Spinal cord (tissue), 10 donors: Measurements from ENCODE around the gene FREM1. TPM values are rescaled to one million over a fixed set of nuclear protein-coding genes. Genes with fewer than 3 reads are reported as not detected.
"Not testable (repeated sequence)": the region's sequence is repeated elsewhere in the genome, so short reads cannot be mapped to it uniquely, and the experiment has no call there.

ENCODE experiments used
- DNase-seq, 6 donors: peaks; one replicate each; pipeline versions ENCODE4 v3.0.0 to v3.0.0-alpha.2; 2013 to 2015; ENCODE audit warnings: low spot score in 6 of 6, low read depth in 4 of 6
- H3K27ac ChIP-seq: one replicate; pipeline ENCODE4 v1.5.1; 2013; ENCODE audit warnings: low read depth, low read length, control low read depth
- H3K27me3 ChIP-seq: one replicate; pipeline ENCODE4 v1.6.1; 2013; ENCODE audit warnings: low read length; ENCODE audit not compliant: control insufficient read depth, insufficient read depth
- H3K36me3 ChIP-seq: one replicate; pipeline ENCODE4 v1.6.1; 2013; ENCODE audit warnings: low read length; ENCODE audit not compliant: control insufficient read depth, insufficient read depth
- H3K4me1 ChIP-seq: one replicate; pipeline ENCODE4 v1.6.1; 2013; ENCODE audit warnings: low read length; ENCODE audit not compliant: control insufficient read depth, insufficient read depth
- H3K4me3 ChIP-seq: one replicate; pipeline ENCODE4 v1.5.1; 2013; ENCODE audit warnings: low read depth, low read length, control low read depth
- H3K9me3 ChIP-seq: one replicate; pipeline ENCODE4 v1.6.1; 2013; ENCODE audit warnings: low read length; ENCODE audit not compliant: control insufficient read depth, insufficient read depth
- WGBS: methylation state at CpG from one replicate; pipeline ENCODE4 v1.1.5; 2013; ENCODE audit warnings: missing lambda C conversion rate; ENCODE audit not compliant: insufficient coverage; 5-methylcytosine and 5-hydroxymethylcytosine counted together
- polyA plus RNA-seq, 2 donors: library from polyadenylated mRNA; unstranded; fragments of 120-200 nt; gene quantifications; one replicate each; pipeline ENCODE4 v1.2.1, GENCODE V29; 2013; ENCODE audit not compliant: insufficient read length in 2 of 2
- total RNA-seq, 2 donors: library from RNA; depleted of rRNA in 1 of 2; stranded (reverse); fragments of 120-200 nt in 1 of 2; fragments of >200 nt in 1 of 2; gene quantifications; one replicate each; pipeline versions ENCODE4 v1.2.3 to v1.2.4, GENCODE V29; 2013 to 2014
- donor health status: healthy.

The FREM1 gene
- total and polyA plus RNA-seq, 4 donors = 20.8 to 41.5 (median 35.6) TPM

DNA sequence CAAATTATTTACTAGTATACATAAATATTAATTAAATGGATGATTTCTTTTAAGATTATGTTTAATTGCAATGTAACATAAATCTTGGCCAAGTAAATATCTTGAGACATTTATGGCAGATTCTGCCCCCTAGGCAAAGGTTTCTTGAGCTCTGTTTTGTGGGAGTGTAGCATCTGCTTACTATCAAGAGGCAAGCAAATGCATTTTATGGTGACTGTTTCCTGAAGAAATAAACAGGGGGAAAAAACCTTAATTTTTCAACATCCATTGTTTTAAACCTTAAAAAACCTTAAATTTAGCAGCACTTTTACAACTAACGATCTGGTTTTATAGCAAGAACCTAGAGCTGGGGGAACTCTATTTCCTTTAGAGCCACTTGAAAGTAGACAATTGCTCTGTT is 25.7 kb upstream of the FREM1 start:
- no peaks in the 10 kb centered on the region for H3K9me3 ChIP-seq
- peak in 2 of 6 donors; percentile 35 to 52 for DNase-seq
- H3K27ac ChIP-seq = peak overlapping the region; percentile 38
- H3K36me3 ChIP-seq = no peaks in the 10 kb centered on the region
- H3K4me1 ChIP-seq = peaks cover 3% of the 10 kb centered on the region
- no CpG with 5 or more reads among the region's 1 CpG for WGBS
- no peaks in the 10 kb centered on the region for H3K27me3 ChIP-seq
- no peak overlapping the region for H3K4me3 ChIP-seq

DNA sequence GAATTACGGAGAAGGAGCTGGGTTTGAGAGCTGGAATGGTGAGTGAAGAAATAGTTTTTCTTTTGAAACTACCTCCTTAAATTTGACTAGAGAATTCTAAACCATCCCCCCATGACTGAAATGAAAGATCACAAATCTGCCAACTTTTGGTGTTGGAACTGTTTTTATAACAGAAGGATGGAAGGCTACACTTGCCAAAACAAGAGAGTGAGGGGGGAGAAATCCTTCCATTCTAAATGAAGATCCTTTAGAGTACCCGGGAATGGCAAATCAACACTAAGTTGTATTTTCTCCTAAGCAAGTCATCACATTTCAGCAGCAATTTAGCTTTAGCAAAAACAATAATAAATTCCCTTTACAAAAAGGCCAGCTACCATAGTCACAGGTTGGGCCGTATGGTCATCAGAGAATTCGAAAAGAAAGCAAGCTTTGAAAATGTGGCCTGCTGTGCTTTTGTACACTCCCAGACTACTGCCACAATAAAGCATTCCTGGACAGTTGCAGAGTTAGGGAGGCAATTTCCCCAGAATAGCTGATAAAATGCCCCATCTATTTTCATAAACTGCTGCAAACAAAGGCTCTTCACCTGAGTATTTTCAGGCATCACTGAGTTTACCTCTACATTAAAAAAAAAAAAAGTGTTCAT is 25.0 kb upstream of the FREM1 start:
- Histone ChIP-seq H3K4me1 (peaks cover 3% of the 10 kb centered on the region), H3K9me3 (no peaks in the 10 kb centered on the region), H3K27ac (peak overlapping the region; percentile 69), H3K36me3 (no peaks in the 10 kb centered on the region), H3K4me3 (no peak overlapping the region), H3K27me3 (no peaks in the 10 kb centered on the region)
- WGBS = 40% methylated on average over 1 of the region's 4 CpGs
- DNase-seq = peak in 3 of 6 donors; percentile 24 to 94 (median 69)

- Histone ChIP-seq H3K27ac (no peak overlapping the region), H3K4me3 (no peak overlapping the region), H3K9me3 (no peaks in the 10 kb centered on the region), H3K4me1 (no peaks in the 10 kb centered on the region), H3K36me3 (no peaks in the 10 kb centered on the region), H3K27me3 (no peaks in the 10 kb centered on the region)
- no peak for DNase-seq
- no CpG with 5 or more reads among the region's 2 CpGs for WGBS
Observed at GRCh38 chr9:14932641-14933040, 22.4 kb upstream of the FREM1 start.

- DNase-seq = no peak
- no peaks in the 10 kb centered on the region for H3K27me3 ChIP-seq
- H3K27ac ChIP-seq = no peak overlapping the region
- no peaks in the 10 kb centered on the region for H3K9me3 ChIP-seq
- no peaks in the 10 kb centered on the region for H3K36me3 ChIP-seq
- no peaks in the 10 kb centered on the region for H3K4me1 ChIP-seq
- H3K4me3 ChIP-seq = no peak overlapping the region
Observed at GRCh38 chr9:14932231-14932630, 22.0 kb upstream of the FREM1 start.

DNA sequence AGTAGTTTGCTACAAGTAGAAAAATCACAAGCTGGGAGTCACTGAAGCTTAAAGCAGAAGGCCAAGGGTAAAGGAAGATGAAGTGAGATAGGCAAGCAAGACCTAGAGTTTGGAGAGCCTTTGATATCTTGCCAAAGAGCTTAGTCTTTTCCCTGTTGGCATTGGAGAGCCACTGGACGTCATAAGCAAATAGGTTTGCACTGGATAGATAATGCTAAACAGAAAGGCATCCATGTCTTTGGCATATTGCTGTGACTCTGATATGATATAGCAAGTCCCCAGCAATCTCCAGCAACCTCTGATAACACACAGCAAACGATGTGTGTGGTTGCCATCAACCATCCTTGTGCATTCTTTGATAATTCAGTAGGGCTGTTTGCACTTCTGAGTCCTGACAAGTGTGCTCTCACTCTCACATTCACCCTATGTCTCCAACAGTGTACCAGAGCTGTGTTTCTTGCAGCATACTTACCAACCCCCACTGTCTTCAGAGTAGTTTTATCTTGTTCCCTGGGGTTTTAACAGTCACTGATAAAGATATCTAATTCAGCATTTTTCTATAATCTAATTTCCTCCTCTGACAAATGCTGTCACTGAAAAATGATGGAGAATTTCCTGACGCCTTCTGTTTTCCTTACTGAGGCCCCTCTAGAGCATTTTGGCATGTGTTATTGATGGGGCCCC is 16.9 kb upstream of the FREM1 start:
- H3K9me3 ChIP-seq = no peaks in the 10 kb centered on the region
- no peak overlapping the region for H3K4me3 ChIP-seq
- no peak overlapping the region for H3K27ac ChIP-seq
- H3K4me1 ChIP-seq = no peaks in the 10 kb centered on the region
- DNase-seq = no peak
- H3K36me3 ChIP-seq = no peaks in the 10 kb centered on the region
- WGBS = 100% methylated on average over 1 of the region's 3 CpGs
- no peaks in the 10 kb centered on the region for H3K27me3 ChIP-seq

GRCh38 chr9:14924230-14925219 is 14.3 kb upstream of the FREM1 start:
- H3K9me3 ChIP-seq = no peaks in the 10 kb centered on the region
- no peaks in the 10 kb centered on the region for H3K27me3 ChIP-seq
- H3K4me1 ChIP-seq = no peaks in the 10 kb centered on the region
- H3K27ac ChIP-seq = no peak overlapping the region
- no peak overlapping the region for H3K4me3 ChIP-seq
- peak in 1 of 6 donors; percentile 32 for DNase-seq
- no CpG with 5 or more reads among the region's 7 CpGs for whole genome bisulfite sequencing
- H3K36me3 ChIP-seq = no peaks in the 10 kb centered on the region

DNA sequence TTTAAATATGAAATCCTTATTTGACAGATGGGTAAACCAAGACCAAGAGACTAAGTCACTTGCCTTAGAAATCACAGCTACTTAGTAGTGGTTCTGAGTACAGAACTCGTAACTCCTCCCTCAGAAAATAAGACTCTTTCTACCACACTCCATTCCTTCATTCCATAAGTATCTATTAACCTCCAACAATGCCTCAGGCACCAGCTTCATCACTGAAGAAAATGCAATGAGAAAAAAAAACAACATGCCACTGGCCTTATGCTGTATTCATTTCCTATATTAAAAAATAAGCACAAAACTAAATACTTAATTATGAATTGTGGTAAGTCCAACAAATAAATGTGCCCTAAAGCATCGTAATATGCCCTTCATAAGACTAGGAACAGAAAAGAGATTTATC is 13.5 kb upstream of the FREM1 start:
- 100% methylated on average over 1 of the region's 2 CpGs for WGBS
- H3K4me3 ChIP-seq = no peak overlapping the region
- no peaks in the 10 kb centered on the region for H3K9me3 ChIP-seq
- H3K36me3 ChIP-seq = no peaks in the 10 kb centered on the region
- H3K4me1 ChIP-seq = no peaks in the 10 kb centered on the region
- no peaks in the 10 kb centered on the region for H3K27me3 ChIP-seq
- no peak for DNase-seq
- H3K27ac ChIP-seq = no peak overlapping the region

DNA sequence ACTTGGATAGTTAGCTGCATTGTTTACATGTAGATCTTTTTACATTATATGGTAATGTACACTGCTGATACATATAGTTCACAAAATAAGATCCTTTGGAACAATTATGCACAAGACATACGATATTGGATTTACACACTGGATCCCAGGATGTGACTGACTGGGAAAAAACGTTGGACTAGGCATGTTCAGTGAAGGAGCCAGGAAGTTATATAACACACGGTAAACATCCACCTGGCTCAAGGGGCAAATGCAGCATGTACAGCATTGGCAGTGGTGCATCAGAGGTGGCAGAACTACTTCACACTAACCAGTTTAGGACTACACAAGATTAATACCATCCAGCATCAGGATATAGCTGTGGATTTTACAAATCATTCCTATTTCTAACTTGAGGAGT is 10.6 kb upstream of the FREM1 start:
- not testable (repeated sequence) for H3K27me3 ChIP-seq, DNase-seq
- WGBS = 50% methylated on average over 2 of the region's 3 CpGs

DNA sequence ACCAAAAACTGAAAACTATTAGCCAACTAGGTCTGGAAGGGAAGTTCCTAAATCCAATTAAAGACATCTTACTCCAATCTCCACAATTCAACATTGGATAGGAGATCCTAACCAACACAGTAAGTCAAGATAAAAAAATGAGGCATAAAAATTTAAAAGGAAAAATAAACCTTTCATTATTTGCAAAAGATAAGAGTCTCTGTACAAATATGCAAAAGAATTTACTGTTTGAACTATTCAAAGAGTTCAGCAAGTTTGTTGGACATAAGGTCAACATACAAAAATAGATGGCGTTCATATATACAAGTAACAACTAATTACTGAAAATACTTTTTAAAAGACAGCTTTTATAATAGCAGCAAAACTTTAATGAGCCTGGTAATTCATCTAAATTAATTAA is 3.1 kb upstream of the FREM1 start:
- no peak overlapping the region for H3K27ac ChIP-seq
- peaks cover 7% of the 10 kb centered on the region for H3K4me1 ChIP-seq
- no peak for DNase-seq
- no peaks in the 10 kb centered on the region for H3K9me3 ChIP-seq
- no CpG with 5 or more reads among the region's 1 CpG for WGBS
- no peaks in the 10 kb centered on the region for H3K36me3 ChIP-seq
- no peak overlapping the region for H3K4me3 ChIP-seq
- no peaks in the 10 kb centered on the region for H3K27me3 ChIP-seq

More for the DNA sequence above, 10.6 kb upstream of the FREM1 start:
- not testable (repeated sequence) for H3K9me3 ChIP-seq, H3K27ac ChIP-seq, H3K4me3 ChIP-seq, H3K36me3 ChIP-seq, H3K4me1 ChIP-seq
